Prostate gland (tissue), 2 donors: ENCODE data around the gene APC. TPM values are rescaled to one million over a fixed set of nuclear protein-coding genes. Genes with fewer than 3 reads are reported as not detected.
A peak's percentile ranks its signal among the peaks of the same experiment; 100 is the strongest.

Experiments used
- DNase-seq: peaks from one replicate; pipeline ENCODE4 v3.0.0-alpha.2; 2019; ENCODE audit warnings: low spot score
- H3K27ac ChIP-seq, 2 donors: fragments of 200-600 bp; sonication (generic); 2 replicates each; pipeline ENCODE4 v1.5.1; 2017 to 2019
- H3K27me3 ChIP-seq: fragments of 200-600 bp; sonication (generic); replicated peaks from 2 replicates; pipeline ENCODE4 v1.5.1; 2019; ENCODE audit not compliant: insufficient read depth
- H3K36me3 ChIP-seq, 2 donors: fragments of 200-600 bp; sonication (generic); 1 replicate in 1 of 2; 2 replicates in 1 of 2; pipeline versions ENCODE4 v1.5.1 to v1.8.1; 2017 to 2019
- H3K4me1 ChIP-seq: fragments of 200-600 bp; sonication (generic); replicated peaks from 2 replicates; pipeline ENCODE4 v1.5.1; 2019
- H3K4me3 ChIP-seq, 2 donors: fragments of 200-600 bp; sonication (generic); 2 replicates each; pipeline ENCODE4 v1.5.1; 2017 to 2019
- H3K9me3 ChIP-seq: fragments of 200-600 bp; sonication (generic); 2 replicates; pipeline ENCODE4 v1.5.1; 2017
- POLR2A ChIP-seq: fragments of 450-650 bp; IDR thresholded peaks from one replicate; pipeline ENCODE4 v1.6.1; 2016; ENCODE audit warnings: antibody characterized with exemption, mild to moderate bottlenecking
- POLR2AphosphoS5 ChIP-seq: sonication (generic); formaldehyde crosslinking; IDR thresholded peaks from one replicate; pipeline ENCODE4 v1.6.1; 2017; ENCODE audit warnings: antibody characterized with exemption
- WGBS: methylation state at CpG from one replicate; pipeline ENCODE4 v1.1.5; 2018; 5-methylcytosine and 5-hydroxymethylcytosine counted together
- intact Hi-C: fragments of 100-400 bp; cut with DNase I; formaldehyde crosslinking; loops from one replicate; pipeline ENCODE4 v1.14.2; 2022
- total RNA-seq, 2 donors: library from RNA; depleted of rRNA; stranded (reverse); fragments of >200 nt; gene quantifications; one replicate each; pipeline ENCODE4 v1.1.0, GENCODE V29; 2016
- TF ChIP-seq, protein P1 (sequence below), 4 experiments: fragments of 200-600 bp in 2 of 4; fragments of 450-650 bp in 2 of 4; sonication (generic) in 2 of 4; IDR thresholded peaks; 1 replicate in 3 of 4; 2 replicates in 1 of 4; pipeline ENCODE4 v1.5.1; 2016 to 2019; ENCODE audit warnings: antibody characterized with exemption in 4 of 4, mild to moderate bottlenecking in 2 of 4, moderate library complexity in 2 of 4

The APC gene
- total RNA-seq, 2 donors from 2014 or later = 37.6 to 84.1 TPM

DNA sequence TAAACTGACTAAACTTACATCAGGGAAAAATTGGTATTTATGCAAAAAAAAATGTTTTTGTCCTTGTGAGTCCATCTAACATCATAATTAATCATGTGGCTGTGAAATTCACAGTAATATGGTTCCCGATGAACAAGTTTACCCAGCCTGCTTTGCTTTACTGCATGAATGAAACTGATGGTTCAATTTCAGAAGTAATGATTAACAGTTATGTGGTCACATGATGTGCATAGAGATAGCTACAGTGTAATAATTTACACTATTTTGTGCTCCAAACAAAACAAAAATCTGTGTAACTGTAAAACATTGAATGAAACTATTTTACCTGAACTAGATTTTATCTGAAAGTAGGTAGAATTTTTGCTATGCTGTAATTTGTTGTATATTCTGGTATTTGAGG is 106.8 kb downstream of the APC start:
- H3K4me1 ChIP-seq = no peaks in the 10 kb centered on the region
- no peak overlapping the region for H3K27ac ChIP-seq
- TF ChIP-seq POLR2A (no peak), POLR2AphosphoS5 (no peak)
- TF ChIP-seq, protein P1, sequence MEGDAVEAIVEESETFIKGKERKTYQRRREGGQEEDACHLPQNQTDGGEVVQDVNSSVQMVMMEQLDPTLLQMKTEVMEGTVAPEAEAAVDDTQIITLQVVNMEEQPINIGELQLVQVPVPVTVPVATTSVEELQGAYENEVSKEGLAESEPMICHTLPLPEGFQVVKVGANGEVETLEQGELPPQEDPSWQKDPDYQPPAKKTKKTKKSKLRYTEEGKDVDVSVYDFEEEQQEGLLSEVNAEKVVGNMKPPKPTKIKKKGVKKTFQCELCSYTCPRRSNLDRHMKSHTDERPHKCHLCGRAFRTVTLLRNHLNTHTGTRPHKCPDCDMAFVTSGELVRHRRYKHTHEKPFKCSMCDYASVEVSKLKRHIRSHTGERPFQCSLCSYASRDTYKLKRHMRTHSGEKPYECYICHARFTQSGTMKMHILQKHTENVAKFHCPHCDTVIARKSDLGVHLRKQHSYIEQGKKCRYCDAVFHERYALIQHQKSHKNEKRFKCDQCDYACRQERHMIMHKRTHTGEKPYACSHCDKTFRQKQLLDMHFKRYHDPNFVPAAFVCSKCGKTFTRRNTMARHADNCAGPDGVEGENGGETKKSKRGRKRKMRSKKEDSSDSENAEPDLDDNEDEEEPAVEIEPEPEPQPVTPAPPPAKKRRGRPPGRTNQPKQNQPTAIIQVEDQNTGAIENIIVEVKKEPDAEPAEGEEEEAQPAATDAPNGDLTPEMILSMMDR (IDR thresholded peaks at IDR 0.05) = no peak
- no peaks in the 10 kb centered on the region for H3K36me3 ChIP-seq
- intact Hi-C loops = no loop called here
- no peaks in the 10 kb centered on the region for H3K9me3 ChIP-seq
- H3K27me3 ChIP-seq = no peaks in the 10 kb centered on the region
- WGBS = 95% methylated on average over 1 of the region's 1 CpG
- no peak for DNase-seq
- no peak overlapping the region for H3K4me3 ChIP-seq

DNA sequence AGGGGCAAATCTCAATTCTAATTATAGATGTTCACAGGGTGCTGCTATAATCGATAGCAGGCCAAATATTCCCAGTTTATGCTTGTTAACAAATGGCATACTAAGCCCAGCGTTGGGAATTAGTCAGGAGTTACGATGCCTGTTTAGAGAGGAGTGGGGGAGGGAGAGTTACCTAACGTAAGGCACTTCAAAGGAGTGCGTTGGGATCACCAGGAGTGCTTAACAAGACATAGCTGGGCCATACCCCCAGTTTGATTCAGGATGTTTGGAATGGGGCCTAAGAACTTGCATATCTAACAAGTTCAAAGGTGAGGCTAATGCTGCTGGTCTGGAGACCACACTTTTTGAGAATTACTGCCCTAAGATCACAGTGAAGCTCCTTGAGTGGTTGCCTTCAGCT is 108.9 kb downstream of the APC start:
- DNase-seq = no peak
- no peaks in the 10 kb centered on the region for H3K9me3 ChIP-seq
- TF ChIP-seq POLR2A (no peak), POLR2AphosphoS5 (no peak)
- TF ChIP-seq, protein P1 (IDR thresholded peaks at IDR 0.05) = no peak
- no peak overlapping the region for H3K4me3 ChIP-seq
- no peak overlapping the region for H3K27ac ChIP-seq
- no peaks in the 10 kb centered on the region for H3K27me3 ChIP-seq
- H3K36me3 ChIP-seq = no peaks in the 10 kb centered on the region
- 75% methylated on average over 5 of the region's 5 CpGs for WGBS
- no peaks in the 10 kb centered on the region for H3K4me1 ChIP-seq
- intact Hi-C loops = no loop called here

- TF ChIP-seq POLR2AphosphoS5 (no peak), POLR2A (no peak)
- TF ChIP-seq, protein P1 (IDR thresholded peaks at IDR 0.05) = no peak
- intact Hi-C loops = no loop called here
- DNase-seq = no peak
- no peak overlapping the region for H3K27ac ChIP-seq
- no peaks in the 10 kb centered on the region for H3K36me3 ChIP-seq
- H3K4me1 ChIP-seq = no peaks in the 10 kb centered on the region
- H3K27me3 ChIP-seq = no peaks in the 10 kb centered on the region
- no peak overlapping the region for H3K4me3 ChIP-seq
- H3K9me3 ChIP-seq = no peaks in the 10 kb centered on the region
These were observed 109.6 kb downstream of the APC start for GRCh38 chr5:112847306-112847705.

DNA sequence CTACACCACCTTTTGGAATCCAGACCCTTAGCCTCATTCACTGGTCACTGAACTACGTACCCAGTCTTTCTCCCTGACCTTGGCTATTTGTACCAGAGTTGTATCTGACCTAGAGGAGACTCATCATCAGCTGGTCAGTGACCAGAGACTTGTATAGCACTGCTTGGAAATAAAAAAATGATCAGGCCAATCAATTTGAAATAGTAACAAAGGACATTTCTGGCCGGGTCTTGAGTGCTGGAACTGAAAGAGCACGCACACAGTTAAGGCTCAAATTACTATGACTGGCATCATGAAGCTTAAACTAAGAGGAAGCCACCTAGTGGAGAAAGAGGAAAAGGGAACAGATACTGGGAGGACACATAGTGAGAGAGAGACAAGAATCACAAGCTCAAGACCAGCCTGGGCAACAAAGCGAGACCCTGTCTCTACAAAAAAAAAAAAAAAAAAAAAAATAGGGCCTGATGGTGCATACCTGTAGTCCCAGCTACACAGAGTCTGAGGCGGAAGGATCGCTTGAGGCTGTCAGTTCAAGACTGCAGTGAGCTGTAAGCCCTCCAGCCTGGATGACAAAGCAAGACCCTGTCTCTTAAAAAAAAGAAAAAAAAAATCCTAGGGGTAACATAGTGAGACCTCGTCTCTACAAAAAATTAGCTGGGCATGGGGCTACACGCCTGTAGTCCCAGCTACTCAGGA is 110.6 kb downstream of the APC start:
- no peak for DNase-seq
- Histone ChIP-seq H3K27me3 (no peaks in the 10 kb centered on the region), H3K36me3 (no peaks in the 10 kb centered on the region), H3K4me1 (no peaks in the 10 kb centered on the region), H3K27ac (no peak overlapping the region), H3K4me3 (no peak overlapping the region), H3K9me3 (no peaks in the 10 kb centered on the region)
- intact Hi-C loops = no loop called here
- TF ChIP-seq POLR2AphosphoS5 (peak; percentile 43), POLR2A (no peak)
- TF ChIP-seq, protein P1 (IDR thresholded peaks at IDR 0.05) = peak in 3 of 4 experiments; percentile 36 to 48 (median 41)
- 46% methylated on average over 8 of the region's 8 CpGs for WGBS

DNA sequence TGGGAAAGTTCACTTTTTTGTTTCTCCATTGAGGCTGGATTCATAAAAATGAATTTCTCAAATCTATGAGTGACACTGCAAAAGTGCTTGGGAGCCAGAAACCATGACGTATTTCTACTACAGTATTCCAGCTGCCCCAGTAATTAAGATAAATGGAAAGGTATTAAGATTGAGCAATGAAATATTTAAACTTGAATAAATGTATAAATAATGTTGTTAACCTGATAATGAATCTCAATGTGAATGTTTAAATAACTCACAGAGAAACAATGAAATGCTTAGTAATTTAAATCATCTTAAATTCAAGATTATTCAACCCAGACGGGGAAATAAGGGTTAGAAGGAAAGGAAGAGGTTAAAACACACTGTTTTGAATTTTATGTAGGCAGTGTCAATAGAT is 112.2 kb downstream of the APC start:
- DNase-seq = no peak
- Histone ChIP-seq H3K27ac (no peak overlapping the region), H3K9me3 (no peaks in the 10 kb centered on the region), H3K36me3 (no peaks in the 10 kb centered on the region), H3K4me3 (no peak overlapping the region), H3K4me1 (no peaks in the 10 kb centered on the region), H3K27me3 (no peaks in the 10 kb centered on the region)
- intact Hi-C loops = no loop called here
- TF ChIP-seq, protein P1 (IDR thresholded peaks at IDR 0.05) = no peak
- WGBS = 65% methylated on average over 2 of the region's 2 CpGs
